OCI-LY7 (cell line): ENCODE measurements around the gene DCC. TPM values are rescaled to one million over a fixed set of nuclear protein-coding genes. Genes with fewer than 3 reads are reported as not detected.

Source experiments
- BruUV-seq: library from RNA; stranded (reverse); fragments of 400-500 nt; replicated peaks from 2 replicates; lab custom pipeline; 2021; lab: Mats Ljungman, UMichigan
- CTCF ChIA-PET: fragments of 300-600 bp; sonication (Branson Sonifier 250); formaldehyde crosslinking; loops from one replicate; lab custom pipeline; 2022; ENCODE audit warnings: antibody characterized with exemption; ENCODE audit not compliant: unreplicated experiment; lab: Charles Lee
- POLR2A ChIA-PET: fragments of 300-600 bp; sonication (Branson Sonifier 250); formaldehyde crosslinking; loops from one replicate; lab custom pipeline; 2022; ENCODE audit warnings: antibody characterized with exemption; lab: Charles Lee
- DNase-seq: peaks from one replicate; pipeline ENCODE4 v3.0.0-alpha.2; 2015; ENCODE audit warnings: low spot score
- H2AFZ ChIP-seq: fragments of 200-600 bp; sonication (generic), shearing (Covaris generic); 2 replicates; pipeline ENCODE4 v1.6.1; 2014; ENCODE audit warnings: mild to moderate bottlenecking, antibody characterized with exemption, low read length, moderate library complexity
- H3K27ac ChIP-seq: fragments of 200-600 bp; sonication (generic); 2 replicates; pipeline ENCODE4 v1.5.1; 2014; ENCODE audit warnings: mixed run types, low read depth, mild to moderate bottlenecking, moderate library complexity, low read length, inconsistent platforms; ENCODE audit not compliant: poor library complexity, severe bottlenecking
- H3K36me3 ChIP-seq: fragments of 200-600 bp; sonication (generic); 2 replicates; pipeline ENCODE4 v1.6.1; 2014; ENCODE audit warnings: mild to moderate bottlenecking, antibody characterized with exemption, low read length, moderate library complexity, mixed read lengths; ENCODE audit not compliant: insufficient read depth
- H3K4me1 ChIP-seq: fragments of 200-600 bp; sonication (generic); 2 replicates; pipeline ENCODE4 v1.5.1; 2014; ENCODE audit warnings: mild to moderate bottlenecking, low read length; ENCODE audit not compliant: insufficient read depth, poor library complexity, severe bottlenecking
- H3K4me2 ChIP-seq: fragments of 200-600 bp; sonication (generic); 2 replicates; pipeline ENCODE4 v1.6.1; 2014; ENCODE audit warnings: mild to moderate bottlenecking, low read length
- H3K4me3 ChIP-seq: fragments of 200-600 bp; sonication (generic); 2 replicates; pipeline ENCODE4 v1.5.1; 2014; ENCODE audit warnings: mild to moderate bottlenecking, low read depth, low read length; ENCODE audit not compliant: poor library complexity, severe bottlenecking
- H3K79me2 ChIP-seq: fragments of 200-600 bp; sonication (generic); 2 replicates; pipeline ENCODE4 v1.6.1; 2016; ENCODE audit warnings: low read depth, mild to moderate bottlenecking, low read length, moderate library complexity, mixed read lengths; ENCODE audit not compliant: insufficient read depth
- H3K9me2 ChIP-seq: fragments of 200-600 bp; sonication (generic); 2 replicates; pipeline ENCODE4 v1.6.1; 2016; ENCODE audit warnings: mild to moderate bottlenecking, low read length, mixed read lengths; ENCODE audit not compliant: insufficient read depth
- H3K9me3 ChIP-seq: fragments of 200-600 bp; sonication (generic); 2 replicates; pipeline ENCODE4 v1.6.1; 2014; ENCODE audit warnings: mild to moderate bottlenecking, mixed run types, low read length, mixed read lengths
- H4K20me1 ChIP-seq: fragments of 200-600 bp; sonication (generic); 2 replicates; pipeline ENCODE4 v1.6.1; 2014; ENCODE audit warnings: mild to moderate bottlenecking, antibody characterized with exemption, low read length, moderate library complexity, mixed read lengths; ENCODE audit not compliant: insufficient read depth
- EZH2phosphoT487 ChIP-seq: fragments of 200-600 bp; sonication (generic); IDR thresholded peaks from 2 replicates; pipeline ENCODE4 v1.6.1; 2018; ENCODE audit warnings: low read depth, borderline replicate concordance, mild to moderate bottlenecking, mixed run types, antibody characterized with exemption, low read length, moderate library complexity, mixed read lengths
- intact Hi-C: fragments of 100-400 bp; cut with micrococcal nuclease; formaldehyde crosslinking; loops from one replicate; pipeline ENCODE4 v1.10.0; 2022; ENCODE audit not compliant: unreplicated experiment
- total RNA-seq, 2 experiments: library from RNA; depleted of rRNA in 1 of 2; stranded (reverse); fragments of >200 nt in 1 of 2; shearing (Covaris generic) in 1 of 2; gene quantifications; 2 replicates each; pipeline ENCODE4 v1.2.3, GENCODE V29; 2014 to 2022
- TF ChIP-seq, protein P1 (sequence below): fragments of 200-600 bp; sonication (generic); conservative IDR thresholded peaks from 2 replicates; pipeline ENCODE4 v1.5.1; 2014; ENCODE audit warnings: mild to moderate bottlenecking, antibody characterized with exemption, low read length, moderate library complexity, mixed read lengths

The DCC gene
- total RNA-seq, 2 experiments from 2014 or later, result not detected

DNA sequence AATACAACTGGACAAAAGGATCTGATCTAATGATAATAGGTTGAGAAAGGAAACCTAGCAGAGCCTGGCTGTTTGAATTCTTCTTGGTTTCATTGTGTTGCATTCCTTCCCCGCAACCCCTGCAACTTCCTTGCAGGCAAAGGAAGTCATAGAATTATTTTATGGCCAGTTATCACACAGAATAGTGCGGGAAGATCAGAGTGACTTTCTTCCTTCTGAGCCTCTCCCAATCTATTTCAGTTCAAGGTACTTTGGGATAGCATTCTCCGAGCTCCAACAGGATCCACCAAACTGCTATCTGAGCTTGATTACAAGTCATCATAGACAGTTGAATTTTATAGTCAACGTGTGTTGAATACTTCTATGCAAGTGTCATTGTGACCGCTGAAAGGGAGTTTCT is 441.1 kb downstream of the DCC start:
- no TSS peak for BruUV-seq
- CTCF ChIA-PET, result no interaction called here
- no peaks in the 10 kb centered on the region for H3K9me3 ChIP-seq
- H2AFZ ChIP-seq, result no peak overlapping the region
- H3K4me1 ChIP-seq, result no peaks in the 10 kb centered on the region
- no peaks in the 10 kb centered on the region for H4K20me1 ChIP-seq
- H3K36me3 ChIP-seq, result no peaks in the 10 kb centered on the region
- no peak overlapping the region for H3K4me3 ChIP-seq
- DNase-seq, result no peak
- no peak overlapping the region for H3K4me2 ChIP-seq
- POLR2A ChIA-PET, result no interaction called here
- H3K27ac ChIP-seq, result no peak overlapping the region
- no peak for TF ChIP-seq EZH2phosphoT487
- TF ChIP-seq, protein P1, sequence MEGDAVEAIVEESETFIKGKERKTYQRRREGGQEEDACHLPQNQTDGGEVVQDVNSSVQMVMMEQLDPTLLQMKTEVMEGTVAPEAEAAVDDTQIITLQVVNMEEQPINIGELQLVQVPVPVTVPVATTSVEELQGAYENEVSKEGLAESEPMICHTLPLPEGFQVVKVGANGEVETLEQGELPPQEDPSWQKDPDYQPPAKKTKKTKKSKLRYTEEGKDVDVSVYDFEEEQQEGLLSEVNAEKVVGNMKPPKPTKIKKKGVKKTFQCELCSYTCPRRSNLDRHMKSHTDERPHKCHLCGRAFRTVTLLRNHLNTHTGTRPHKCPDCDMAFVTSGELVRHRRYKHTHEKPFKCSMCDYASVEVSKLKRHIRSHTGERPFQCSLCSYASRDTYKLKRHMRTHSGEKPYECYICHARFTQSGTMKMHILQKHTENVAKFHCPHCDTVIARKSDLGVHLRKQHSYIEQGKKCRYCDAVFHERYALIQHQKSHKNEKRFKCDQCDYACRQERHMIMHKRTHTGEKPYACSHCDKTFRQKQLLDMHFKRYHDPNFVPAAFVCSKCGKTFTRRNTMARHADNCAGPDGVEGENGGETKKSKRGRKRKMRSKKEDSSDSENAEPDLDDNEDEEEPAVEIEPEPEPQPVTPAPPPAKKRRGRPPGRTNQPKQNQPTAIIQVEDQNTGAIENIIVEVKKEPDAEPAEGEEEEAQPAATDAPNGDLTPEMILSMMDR, result no peak
- no peaks in the 10 kb centered on the region for H3K9me2 ChIP-seq
- no peaks in the 10 kb centered on the region for H3K79me2 ChIP-seq
- intact Hi-C loops, result no loop called here

DNA sequence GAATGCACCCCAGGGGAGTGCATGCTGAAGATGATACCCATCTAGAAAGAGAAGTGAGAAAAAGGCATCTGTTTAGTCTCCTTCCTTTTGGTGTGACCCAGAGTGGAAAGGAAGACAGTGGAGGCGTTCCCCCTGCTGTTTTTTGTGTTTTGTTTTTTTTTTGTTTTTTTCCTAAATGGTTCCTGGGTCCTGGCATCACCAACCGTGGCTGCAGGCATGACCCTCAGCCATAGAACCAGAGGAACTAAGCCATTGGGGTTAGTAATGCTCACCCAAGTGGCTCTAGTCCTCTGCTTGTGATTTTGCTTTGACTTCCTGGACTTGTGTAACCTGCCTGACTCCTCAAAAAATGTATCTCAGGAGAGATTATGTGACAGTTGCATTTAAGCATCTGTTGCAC is 451.3 kb downstream of the DCC start:
- Histone ChIP-seq H3K4me1 (no peaks in the 10 kb centered on the region), H3K27ac (no peak overlapping the region), H3K79me2 (no peaks in the 10 kb centered on the region), H2AFZ (no peak overlapping the region), H3K9me3 (no peaks in the 10 kb centered on the region), H3K9me2 (no peaks in the 10 kb centered on the region), H3K4me2 (no peak overlapping the region), H3K4me3 (no peak overlapping the region), H4K20me1 (no peaks in the 10 kb centered on the region), H3K36me3 (no peaks in the 10 kb centered on the region)
- intact Hi-C loops, result no loop called here
- TF ChIP-seq, protein P1, result no peak
- TF ChIP-seq EZH2phosphoT487, result no peak
- no TSS peak for BruUV-seq
- ChIA-PET CTCF (no interaction called here), POLR2A (no interaction called here)
- no peak for DNase-seq

DNA sequence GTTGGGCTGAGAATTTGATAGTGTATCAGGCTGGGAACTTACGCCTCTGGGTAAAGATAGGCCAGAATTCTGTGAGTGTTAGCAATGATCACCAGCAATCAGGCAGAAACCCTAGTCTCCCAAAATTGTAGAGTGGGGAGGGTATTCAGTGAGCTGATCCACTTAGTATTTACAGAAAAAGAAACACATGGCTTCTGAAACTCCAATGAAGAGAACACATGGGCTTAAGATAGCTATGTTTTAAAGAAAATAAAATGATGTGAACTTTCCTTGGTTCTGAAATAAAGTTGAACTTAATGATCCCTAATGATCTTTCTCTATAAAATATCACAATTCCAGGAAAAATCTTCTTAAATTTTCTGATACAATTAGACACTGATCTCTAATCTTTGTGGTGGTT is 472.8 kb downstream of the DCC start:
- Histone ChIP-seq H3K9me3 (no peaks in the 10 kb centered on the region), H4K20me1 (no peaks in the 10 kb centered on the region), H2AFZ (no peak overlapping the region), H3K36me3 (no peaks in the 10 kb centered on the region), H3K79me2 (no peaks in the 10 kb centered on the region), H3K4me2 (no peak overlapping the region), H3K4me1 (no peaks in the 10 kb centered on the region), H3K4me3 (no peak overlapping the region), H3K27ac (no peak overlapping the region), H3K9me2 (no peaks in the 10 kb centered on the region)
- intact Hi-C loops, result no loop called here
- ChIA-PET CTCF (no interaction called here), POLR2A (no interaction called here)
- BruUV-seq, result no TSS peak
- TF ChIP-seq, protein P1, result no peak
- TF ChIP-seq EZH2phosphoT487, result no peak
- no peak for DNase-seq
